CD14-positive monocyte (primary cell): Measurements from ENCODE around the gene MALSU1. TPM values are rescaled to one million over a fixed set of nuclear protein-coding genes. Genes with fewer than 3 reads are reported as not detected.

ENCODE experiments used
- DNase-seq, 3 donors: peaks; one replicate each; pipeline ENCODE4 v3.0.0-alpha.2; 2011 to 2022
- H2AFZ ChIP-seq: 2 replicates; pipeline ENCODE4 v1.6.0; 2012; ENCODE audit warnings: mild to moderate bottlenecking, low read depth, low read length, inconsistent platforms; ENCODE audit not compliant: insufficient read depth, poor library complexity, severe bottlenecking
- H3K27ac ChIP-seq, 2 donors: 1 replicate in 1 of 2; 2 replicates in 1 of 2; pipeline ENCODE4 v1.5.1; 2012 to 2013; ENCODE audit warnings: low read length in 2 of 2, control low read depth in 1 of 2, inconsistent platforms in 1 of 2, low read depth in 1 of 2, mild to moderate bottlenecking in 1 of 2
- H3K27me3 ChIP-seq, 2 donors: one replicate each; pipeline versions ENCODE4 v1.6.0 to v1.6.1; 2011 to 2013; ENCODE audit warnings: low read length in 2 of 2; ENCODE audit not compliant: control insufficient read depth in 2 of 2, insufficient read depth in 2 of 2
- H3K36me3 ChIP-seq, 2 donors: replicated peaks in 1 of 2; 1 replicate in 1 of 2; 2 replicates in 1 of 2; pipeline versions ENCODE4 v1.5.1 to v1.6.1; 2012 to 2013; ENCODE audit warnings: low read length in 2 of 2, control low read depth in 1 of 2, inconsistent platforms in 1 of 2, mild to moderate bottlenecking in 1 of 2; ENCODE audit not compliant: insufficient read depth in 2 of 2, control insufficient read depth in 1 of 2
- H3K4me1 ChIP-seq, 2 donors: 1 replicate in 1 of 2; 2 replicates in 1 of 2; pipeline versions ENCODE4 v1.5.1 to v1.6.1; 2012 to 2013; ENCODE audit warnings: low read length in 2 of 2, control low read depth in 1 of 2, inconsistent platforms in 1 of 2, mild to moderate bottlenecking in 1 of 2, moderate library complexity in 1 of 2; ENCODE audit not compliant: insufficient read depth in 2 of 2, control insufficient read depth in 1 of 2
- H3K4me2 ChIP-seq: replicated peaks from 2 replicates; pipeline ENCODE3; 2012; ENCODE audit warnings: low read length, moderate library complexity, mild to moderate bottlenecking; ENCODE audit not compliant: poor library complexity, severe bottlenecking; ENCODE audit errors: extremely low read depth
- H3K4me3 ChIP-seq, 3 experiments: fragments of 200-600 bp in 1 of 3; sonication (generic) in 1 of 3; replicated peaks in 1 of 3; 1 replicate in 2 of 3; 2 replicates in 1 of 3; pipeline ENCODE4 v1.5.1; 2011 to 2013; ENCODE audit warnings: low read length in 3 of 3, mild to moderate bottlenecking in 3 of 3, control low read depth in 2 of 3, low read depth in 2 of 3, inconsistent platforms in 1 of 3, moderate library complexity in 1 of 3
- H3K79me2 ChIP-seq: 2 replicates; pipeline ENCODE4 v1.6.0; 2012; ENCODE audit warnings: mild to moderate bottlenecking, control low read depth, inconsistent platforms, low read length, moderate library complexity; ENCODE audit not compliant: insufficient read depth
- H3K9ac ChIP-seq: 2 replicates; pipeline ENCODE4 v1.6.0; 2017; ENCODE audit warnings: low read length, mild to moderate bottlenecking; ENCODE audit not compliant: insufficient read depth, poor library complexity, severe bottlenecking
- H3K9me3 ChIP-seq, 2 donors: replicated peaks in 1 of 2; 1 replicate in 1 of 2; 2 replicates in 1 of 2; pipeline versions ENCODE4 v1.5.1 to v1.6.1; 2012 to 2013; ENCODE audit warnings: low read length in 2 of 2, control low read depth in 1 of 2; ENCODE audit not compliant: control insufficient read depth in 1 of 2, insufficient read depth in 1 of 2
- H4K20me1 ChIP-seq: 2 replicates; pipeline ENCODE4 v1.6.0; 2012; ENCODE audit warnings: mild to moderate bottlenecking, low read length, control low read depth, moderate library complexity; ENCODE audit not compliant: insufficient read depth
- H3K27ac Mint-ChIP-seq, 7 donors: one replicate each; pipeline ENCODE4 v1.8.0; 2020; ENCODE audit warnings: mild to moderate bottlenecking in 7 of 7, mixed read lengths in 7 of 7, moderate library complexity in 6 of 7, inconsistent platforms in 2 of 7
- H3K27me3 Mint-ChIP-seq, 3 donors: one replicate each; pipeline ENCODE4 v1.8.0; 2021 to 2022; ENCODE audit warnings: low read depth in 3 of 3, mild to moderate bottlenecking in 3 of 3, mixed read lengths in 3 of 3, moderate library complexity in 3 of 3, inconsistent platforms in 1 of 3
- H3K36me3 Mint-ChIP-seq, 2 donors: one replicate each; pipeline ENCODE4 v1.8.0; 2020; ENCODE audit warnings: mixed read lengths in 2 of 2, inconsistent platforms in 1 of 2, mild to moderate bottlenecking in 1 of 2
- H3K4me1 Mint-ChIP-seq: one replicate; pipeline ENCODE4 v1.8.0; 2020; ENCODE audit warnings: mild to moderate bottlenecking, mixed read lengths
- H3K4me3 Mint-ChIP-seq, 2 donors: one replicate each; pipeline ENCODE4 v1.8.0; 2020; ENCODE audit warnings: mild to moderate bottlenecking in 2 of 2, mixed read lengths in 2 of 2, moderate library complexity in 1 of 2
- H3K9me3 Mint-ChIP-seq, 7 donors: one replicate each; pipeline ENCODE4 v1.8.0; 2020 to 2022; ENCODE audit warnings: mixed read lengths in 7 of 7, mild to moderate bottlenecking in 6 of 7, moderate library complexity in 6 of 7, inconsistent platforms in 2 of 7
- WGBS: methylation state at CpG from one replicate; pipeline ENCODE4 v1.1.5; 2013; ENCODE audit warnings: missing lambda C conversion rate; ENCODE audit not compliant: insufficient coverage; 5-methylcytosine and 5-hydroxymethylcytosine counted together
- intact Hi-C, 2 donors: fragments of 100-400 bp; cut with micrococcal nuclease; formaldehyde crosslinking; loops; one replicate each; pipeline versions ENCODE4 v1.15.0 to v1.15.1; 2023
- polyA plus RNA-seq, 3 donors: library from polyadenylated mRNA; depleted of rRNA in 1 of 3; unstranded in 2 of 3; stranded (reverse) in 1 of 3; fragments of 300-500 nt in 2 of 3; fragments of >200 nt in 1 of 3; fragmentation: Illumina TruSeq in 2 of 3; gene quantifications; 1 replicate in 2 of 3; 2 replicates in 1 of 3; pipeline ENCODE4 v1.2.3, GENCODE V29; 2012 to 2021
- TF ChIP-seq, protein P1 (sequence below): fragments of 200-600 bp; IDR thresholded peaks from one replicate; pipeline ENCODE4 v1.8.0; 2022; ENCODE audit warnings: antibody characterized with exemption, mild to moderate bottlenecking

Gene MALSU1
- polyA plus RNA-seq, 3 donors, result 16.8 to 41.5 (median 41.4) TPM

DNA sequence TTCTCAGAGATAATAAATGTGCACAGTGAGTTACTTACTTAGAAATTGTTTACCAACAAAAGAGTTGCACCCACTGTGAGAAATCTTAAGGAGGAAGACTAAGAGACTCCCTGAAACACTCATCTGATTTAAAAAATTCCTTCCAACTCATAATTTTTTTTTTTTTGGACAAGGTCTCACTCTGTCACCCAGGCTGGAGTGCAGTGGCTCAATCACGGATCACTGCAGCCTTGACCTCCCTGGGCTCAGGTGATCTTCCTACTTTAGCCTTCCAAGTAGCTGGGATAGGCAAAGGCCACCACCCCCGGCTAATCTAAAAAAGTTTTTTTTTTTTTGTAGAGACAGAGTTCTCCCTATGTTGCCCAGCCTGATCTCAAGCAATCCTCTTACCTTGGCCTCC, 36.0 kb downstream of the MALSU1 start:
- H3K4me1 Mint-ChIP-seq, result peaks cover 15% of the 10 kb centered on the region
- intact Hi-C loops, result no loop called here
- no peak overlapping the region for H3K4me3 Mint-ChIP-seq
- no peak overlapping the region for H3K4me3 ChIP-seq
- H3K9me3 ChIP-seq, result no peaks in the 10 kb centered on the region
- H4K20me1 ChIP-seq, result no peaks in the 10 kb centered on the region
- H3K9ac ChIP-seq, result no peak overlapping the region
- no peak overlapping the region for H3K27ac ChIP-seq
- H2AFZ ChIP-seq, result no peak overlapping the region
- H3K27ac Mint-ChIP-seq, result no peak overlapping the region
- DNase-seq, result no peak
- 100% methylated on average over 1 of the region's 2 CpGs for WGBS
- H3K4me1 ChIP-seq, result peaks cover 7 to 10% of the 10 kb centered on the region in 2 donors
- TF ChIP-seq, protein P1, sequence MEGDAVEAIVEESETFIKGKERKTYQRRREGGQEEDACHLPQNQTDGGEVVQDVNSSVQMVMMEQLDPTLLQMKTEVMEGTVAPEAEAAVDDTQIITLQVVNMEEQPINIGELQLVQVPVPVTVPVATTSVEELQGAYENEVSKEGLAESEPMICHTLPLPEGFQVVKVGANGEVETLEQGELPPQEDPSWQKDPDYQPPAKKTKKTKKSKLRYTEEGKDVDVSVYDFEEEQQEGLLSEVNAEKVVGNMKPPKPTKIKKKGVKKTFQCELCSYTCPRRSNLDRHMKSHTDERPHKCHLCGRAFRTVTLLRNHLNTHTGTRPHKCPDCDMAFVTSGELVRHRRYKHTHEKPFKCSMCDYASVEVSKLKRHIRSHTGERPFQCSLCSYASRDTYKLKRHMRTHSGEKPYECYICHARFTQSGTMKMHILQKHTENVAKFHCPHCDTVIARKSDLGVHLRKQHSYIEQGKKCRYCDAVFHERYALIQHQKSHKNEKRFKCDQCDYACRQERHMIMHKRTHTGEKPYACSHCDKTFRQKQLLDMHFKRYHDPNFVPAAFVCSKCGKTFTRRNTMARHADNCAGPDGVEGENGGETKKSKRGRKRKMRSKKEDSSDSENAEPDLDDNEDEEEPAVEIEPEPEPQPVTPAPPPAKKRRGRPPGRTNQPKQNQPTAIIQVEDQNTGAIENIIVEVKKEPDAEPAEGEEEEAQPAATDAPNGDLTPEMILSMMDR, result no peak
- no peaks in the 10 kb centered on the region for H3K36me3 ChIP-seq
- H3K27me3 Mint-ChIP-seq, result peaks cover 0 to 1% (median 0%) of the 10 kb centered on the region in 3 donors
- H3K36me3 Mint-ChIP-seq, result peaks cover 0 to 1% of the 10 kb centered on the region in 2 donors
- peaks cover 0 to 6% (median 2%) of the 10 kb centered on the region in 7 donors for H3K9me3 Mint-ChIP-seq
- H3K79me2 ChIP-seq, result no peaks in the 10 kb centered on the region
- no peaks in the 10 kb centered on the region for H3K27me3 ChIP-seq
- no peak overlapping the region for H3K4me2 ChIP-seq

DNA sequence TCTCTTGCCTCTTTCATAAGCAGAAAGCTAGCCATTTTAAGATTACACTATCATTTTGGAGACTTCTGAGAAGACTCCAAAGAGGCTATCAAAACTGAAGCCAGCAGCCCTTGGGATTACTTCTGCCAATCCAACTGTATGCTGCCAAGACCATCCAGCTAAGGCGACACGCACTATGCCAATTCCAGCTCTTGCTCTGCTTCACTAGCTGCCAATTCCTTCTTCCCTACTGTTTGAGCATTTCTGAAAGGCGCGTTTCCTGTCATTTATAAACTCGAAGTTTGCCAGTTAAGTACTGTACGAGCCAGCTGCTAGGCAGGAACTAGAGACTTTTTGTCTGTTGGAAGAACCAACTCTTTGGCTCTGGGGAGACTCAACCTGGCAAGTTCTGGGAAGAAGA, 36.5 kb downstream of the MALSU1 start:
- peaks cover 0 to 1% (median 0%) of the 10 kb centered on the region in 3 donors for H3K27me3 Mint-ChIP-seq
- peak overlapping the region in 1 of 7 donors; percentile 17 for H3K27ac Mint-ChIP-seq
- peaks cover 0 to 6% (median 2%) of the 10 kb centered on the region in 7 donors for H3K9me3 Mint-ChIP-seq
- no peaks in the 10 kb centered on the region for H3K79me2 ChIP-seq
- H3K4me2 ChIP-seq, result no peak overlapping the region
- H3K36me3 ChIP-seq, result no peaks in the 10 kb centered on the region
- peaks cover 0 to 2% of the 10 kb centered on the region in 2 donors for H3K36me3 Mint-ChIP-seq
- no peak overlapping the region for H3K4me3 ChIP-seq
- H2AFZ ChIP-seq, result no peak overlapping the region
- intact Hi-C loops, result no loop called here
- H3K4me3 Mint-ChIP-seq, result no peak overlapping the region
- no peaks in the 10 kb centered on the region for H3K27me3 ChIP-seq
- no peaks in the 10 kb centered on the region for H3K9me3 ChIP-seq
- DNase-seq, result no peak
- peaks cover 15% of the 10 kb centered on the region for H3K4me1 Mint-ChIP-seq
- TF ChIP-seq, protein P1, result no peak
- no peaks in the 10 kb centered on the region for H4K20me1 ChIP-seq
- no peak overlapping the region for H3K27ac ChIP-seq
- peaks cover 7 to 10% of the 10 kb centered on the region in 2 donors for H3K4me1 ChIP-seq
- H3K9ac ChIP-seq, result no peak overlapping the region
- WGBS, result 59% methylated on average over 6 of the region's 6 CpGs
